GM10847 (cell line): ENCODE data around the gene ADGRV1.

Source experiments
- POLR2A ChIP-seq: IDR thresholded peaks from 2 replicates; pipeline ENCODE4 v1.6.1; 2011; ENCODE audit not compliant: insufficient read length; ENCODE audit errors: extremely low read depth

The ADGRV1 gene

GRCh38 chr5:91000743-91001142 lies 442.1 kb downstream of the ADGRV1 start:
- no peak for TF ChIP-seq POLR2A

- no peak for TF ChIP-seq POLR2A
These were observed 448.1 kb downstream of the ADGRV1 start for GRCh38 chr5:91006713-91007112.

GRCh38 chr5:91007251-91007650 lies 448.7 kb downstream of the ADGRV1 start:
- TF ChIP-seq POLR2A: no peak

GRCh38 chr5:91007780-91008402 lies 449.3 kb downstream of the ADGRV1 start:
- no peak for TF ChIP-seq POLR2A

GRCh38 chr5:91010090-91010489 lies 451.5 kb downstream of the ADGRV1 start:
- no peak for TF ChIP-seq POLR2A

GRCh38 chr5:91011029-91011428 lies 452.4 kb downstream of the ADGRV1 start:
- no peak for TF ChIP-seq POLR2A

GRCh38 chr5:91016322-91016721 lies 457.7 kb downstream of the ADGRV1 start:
- TF ChIP-seq POLR2A: no peak

GRCh38 chr5:91016954-91017700 lies 458.5 kb downstream of the ADGRV1 start:
- no peak for TF ChIP-seq POLR2A

- no peak for TF ChIP-seq POLR2A
These were observed 459.6 kb downstream of the ADGRV1 start for GRCh38 chr5:91018200-91018599.

GRCh38 chr5:91018712-91019371 lies 460.2 kb downstream of the ADGRV1 start:
- TF ChIP-seq POLR2A: no peak

GRCh38 chr5:91020065-91020800 lies 461.6 kb downstream of the ADGRV1 start:
- no peak for TF ChIP-seq POLR2A

- TF ChIP-seq POLR2A: no peak
These were observed 463.9 kb downstream of the ADGRV1 start for GRCh38 chr5:91022518-91022917.

GRCh38 chr5:91024206-91024605 lies 465.6 kb downstream of the ADGRV1 start:
- no peak for TF ChIP-seq POLR2A

GRCh38 chr5:91024727-91025126 lies 466.1 kb downstream of the ADGRV1 start:
- TF ChIP-seq POLR2A: no peak

- TF ChIP-seq POLR2A: no peak
These were observed 466.9 kb downstream of the ADGRV1 start for GRCh38 chr5:91025449-91025848.
